CD4-positive, alpha-beta T cell treated with Interleukin-4 for 1 hour (primary cell): Measurements from ENCODE around the gene MAP7D2.

ENCODE experiments used
- DNase-seq, 2 donors: peaks; one replicate each; pipeline ENCODE4 v3.0.0-alpha.2; 2020 to 2022

Gene MAP7D2

GRCh38 chrX:20037186-20037585, 79.5 kb downstream of the MAP7D2 start:
- no peak for DNase-seq

- no peak for DNase-seq
Observed at GRCh38 chrX:20032201-20032600, 84.5 kb downstream of the MAP7D2 start.

GRCh38 chrX:20029728-20030127, 87.0 kb downstream of the MAP7D2 start:
- DNase-seq = no peak

DNA sequence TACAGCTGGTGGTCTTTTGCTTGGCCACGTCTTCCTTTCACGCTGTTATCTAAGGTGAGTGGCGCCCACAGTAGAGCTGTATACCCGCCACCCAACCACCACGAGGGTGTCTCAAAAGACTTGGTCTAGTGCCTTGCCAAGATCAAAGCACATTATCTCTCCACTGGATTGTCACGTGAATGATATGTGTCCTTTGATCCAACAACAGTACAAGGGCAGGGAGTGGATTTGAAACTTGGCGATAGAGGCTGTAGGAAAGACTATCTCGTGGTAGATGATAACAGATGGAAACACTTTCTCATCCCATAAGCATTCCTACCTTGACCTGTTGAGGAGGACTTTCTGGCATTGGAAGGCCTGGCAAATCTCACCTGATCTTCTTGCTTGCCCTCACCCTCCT, 88.1 kb downstream of the MAP7D2 start:
- no peak for DNase-seq

DNA sequence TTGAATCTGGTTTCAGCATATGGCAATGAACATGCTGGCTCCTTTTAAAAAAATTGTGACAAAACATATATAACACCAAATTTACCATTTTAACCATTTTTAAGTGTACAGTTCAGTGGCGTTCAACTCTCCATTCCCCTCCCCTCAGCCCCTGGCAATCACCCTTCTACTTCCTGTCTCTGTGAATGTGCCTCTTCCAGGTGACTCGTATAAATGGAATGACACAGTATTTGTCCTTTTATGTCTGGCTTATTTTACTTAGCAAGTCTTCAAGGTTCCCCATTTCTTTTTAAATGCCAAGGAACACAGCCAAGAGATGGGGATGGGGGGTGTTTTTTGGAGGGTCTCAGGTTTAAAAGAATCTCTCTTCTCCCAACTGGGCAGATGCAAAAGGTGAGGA, 90.4 kb downstream of the MAP7D2 start:
- DNase-seq = no peak

- no peak for DNase-seq
Observed at GRCh38 chrX:20019672-20020365, 96.9 kb downstream of the MAP7D2 start.

GRCh38 chrX:20016616-20016945, 100.1 kb downstream of the MAP7D2 start:
- DNase-seq = no peak

- DNase-seq = no peak
Observed at GRCh38 chrX:20015945-20016615, 100.6 kb downstream of the MAP7D2 start.

- no peak for DNase-seq
Observed at GRCh38 chrX:20015422-20015821, 101.3 kb downstream of the MAP7D2 start.

DNA sequence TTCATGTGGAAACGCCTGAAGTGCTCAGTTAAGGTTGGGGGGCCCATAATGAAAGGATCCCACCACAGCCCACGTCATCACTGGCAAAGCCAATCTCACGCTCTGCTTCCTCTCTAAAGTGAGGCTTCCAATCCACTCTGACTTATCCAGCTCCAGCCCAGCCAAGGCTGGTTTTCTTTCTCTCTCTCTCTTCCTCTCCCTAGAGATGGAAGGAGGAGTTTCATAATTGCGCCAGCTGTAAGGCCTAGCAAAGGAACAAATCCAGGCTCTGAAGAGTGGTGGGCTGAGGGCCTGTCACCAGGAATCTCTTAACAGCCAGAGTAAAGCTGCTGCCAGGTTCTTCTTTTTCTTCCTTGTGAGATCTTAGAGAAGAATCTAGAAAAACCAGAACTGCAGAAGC, 105.1 kb downstream of the MAP7D2 start:
- DNase-seq = no peak

DNA sequence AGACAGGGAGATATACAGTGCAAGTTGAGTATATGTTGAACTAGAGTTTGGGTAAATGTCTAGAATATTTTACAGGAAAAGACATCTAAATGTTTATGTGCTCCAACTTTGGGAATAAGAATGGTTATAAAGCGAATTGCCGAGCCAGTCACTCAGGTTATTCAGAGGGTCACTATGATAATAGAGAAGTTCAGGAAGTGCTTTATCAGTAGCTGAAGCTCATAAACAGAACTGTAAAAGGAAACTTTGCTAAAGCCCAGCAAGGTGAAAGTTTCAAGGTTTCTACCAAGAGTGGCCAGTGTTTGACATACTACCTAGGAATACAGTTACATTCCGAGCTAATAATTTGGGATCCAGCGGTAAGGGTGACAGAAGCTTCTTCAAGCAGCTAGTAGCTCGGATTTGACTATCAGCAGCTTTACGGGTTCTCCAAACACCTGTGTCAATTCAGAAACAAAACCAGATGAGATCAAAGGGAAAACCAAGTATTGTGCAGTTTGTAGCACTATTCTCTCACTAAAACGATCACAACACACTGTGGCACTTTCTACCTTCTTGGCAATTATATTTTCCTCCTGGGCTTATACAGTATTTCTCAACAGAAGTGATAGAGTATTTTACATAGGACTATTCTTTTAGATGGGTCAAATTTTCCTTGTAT, 108.6 kb downstream of the MAP7D2 start:
- no peak for DNase-seq

DNA sequence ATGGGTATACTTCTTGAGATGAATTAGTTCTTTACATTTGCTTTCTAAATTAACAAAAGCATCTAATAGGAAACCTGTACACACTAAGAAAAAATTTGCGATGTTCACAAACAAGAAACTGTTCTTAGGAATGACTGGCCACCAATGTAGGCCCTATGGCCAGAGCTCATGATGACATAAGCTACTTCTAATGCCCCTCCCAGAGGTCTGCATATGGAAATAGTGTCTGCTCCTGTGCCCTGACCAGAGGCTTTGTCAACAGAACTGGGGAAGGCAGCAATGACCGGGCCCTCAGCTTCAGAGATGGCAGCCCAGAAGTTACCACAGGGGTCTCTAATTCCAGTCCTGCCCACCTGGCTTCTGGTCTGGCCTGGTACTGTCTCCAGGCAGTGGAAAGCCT, 110.8 kb downstream of the MAP7D2 start:
- DNase-seq = no peak

GRCh38 chrX:20001588-20001987, 115.1 kb downstream of the MAP7D2 start:
- no peak for DNase-seq

DNA sequence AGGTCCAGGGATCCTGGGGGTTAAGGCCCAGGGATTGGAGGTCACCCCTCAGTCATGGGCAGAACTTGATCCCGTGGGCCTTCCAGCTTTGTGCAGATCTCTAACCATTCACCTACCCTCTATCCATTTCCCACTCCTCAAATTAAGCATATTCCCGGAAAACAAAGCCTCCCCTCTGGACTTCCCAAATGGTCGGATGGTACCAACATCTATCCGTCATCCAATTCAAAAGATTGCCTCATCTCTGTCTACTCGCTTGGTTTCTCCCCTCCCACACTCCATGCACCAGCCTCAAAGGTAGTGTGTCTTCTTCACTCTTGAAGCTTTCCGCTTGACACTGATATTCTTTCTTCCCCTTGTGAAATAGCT, 125.4 kb downstream of the MAP7D2 start:
- no peak for DNase-seq

DNA sequence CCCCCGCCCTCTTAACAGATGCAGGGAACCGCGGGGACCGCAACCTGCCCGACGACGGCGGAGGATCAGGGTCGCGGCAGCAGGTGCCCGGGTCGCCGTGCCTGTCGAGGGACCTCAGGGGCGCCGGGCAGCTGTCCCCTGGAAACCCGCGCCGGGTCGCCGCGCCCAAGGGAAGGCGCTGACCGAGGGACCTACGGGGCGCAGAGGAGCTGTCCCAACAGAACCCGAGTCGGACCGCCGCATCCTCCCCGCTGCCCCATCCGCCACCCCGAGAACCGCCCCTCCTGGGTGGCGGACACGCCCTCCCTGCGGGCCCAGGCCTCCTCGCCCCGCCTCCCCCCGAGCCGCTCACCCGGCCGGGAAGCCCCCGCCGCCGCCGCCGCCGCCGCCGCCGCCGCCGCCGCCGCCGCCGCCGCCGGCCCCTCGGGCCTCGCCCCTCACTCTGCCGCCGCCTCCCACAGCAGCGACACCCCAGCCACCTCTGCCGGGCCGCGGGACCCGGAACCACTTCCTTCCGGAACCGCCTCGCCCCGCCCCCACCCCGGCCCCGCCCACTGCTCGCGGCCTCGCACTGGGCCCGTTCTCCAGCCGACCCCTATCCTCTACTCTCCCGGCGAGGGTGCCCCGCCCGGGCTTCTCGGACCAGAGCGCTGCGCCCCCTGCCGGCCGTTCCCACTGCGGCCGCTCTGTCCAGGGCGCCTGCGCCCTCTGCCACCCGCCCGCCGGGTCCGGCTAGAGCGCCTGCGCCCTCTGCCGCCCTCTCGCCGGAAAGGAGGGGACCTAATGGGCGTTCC, 126.0 kb downstream of the MAP7D2 start, which contains the start of gene BCLAF3:
BCLAF3 (minus strand) TSS at position 506 of the 794 bp plus-strand sequence. CDS start 20,797 bp downstream, outside the sequence.
- DNase-seq = peak; percentile 90 to 92

GRCh38 chrX:19990151-19990555, 126.6 kb downstream of the MAP7D2 start:
- DNase-seq = peak in 1 of 2 donors; percentile 32

- no peak for DNase-seq
Observed at GRCh38 chrX:19987856-19988255, 128.9 kb downstream of the MAP7D2 start.

- DNase-seq = no peak
Observed at GRCh38 chrX:19986531-19986930, 130.2 kb downstream of the MAP7D2 start.

- DNase-seq = no peak
Observed at GRCh38 chrX:19981947-19982346, 134.8 kb downstream of the MAP7D2 start.

DNA sequence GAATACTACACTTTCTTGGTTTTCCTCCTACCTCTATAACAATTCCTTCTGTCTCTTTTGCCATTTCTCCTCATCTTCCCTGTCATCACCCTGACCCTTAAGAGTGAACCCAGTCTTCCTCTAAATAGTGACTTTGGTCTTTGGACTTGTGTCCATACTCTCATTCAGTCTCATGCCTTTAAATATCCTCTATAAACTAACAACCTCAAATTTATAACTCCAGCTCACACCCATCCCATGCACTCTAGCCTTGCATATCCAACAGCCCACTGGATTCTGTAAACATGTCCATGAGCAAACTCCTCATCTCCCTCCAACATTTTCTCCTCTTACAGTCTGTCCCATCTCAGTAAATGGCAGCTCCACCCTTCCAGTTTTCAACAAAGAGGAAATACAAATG, 140.9 kb downstream of the MAP7D2 start:
- no peak for DNase-seq

DNA sequence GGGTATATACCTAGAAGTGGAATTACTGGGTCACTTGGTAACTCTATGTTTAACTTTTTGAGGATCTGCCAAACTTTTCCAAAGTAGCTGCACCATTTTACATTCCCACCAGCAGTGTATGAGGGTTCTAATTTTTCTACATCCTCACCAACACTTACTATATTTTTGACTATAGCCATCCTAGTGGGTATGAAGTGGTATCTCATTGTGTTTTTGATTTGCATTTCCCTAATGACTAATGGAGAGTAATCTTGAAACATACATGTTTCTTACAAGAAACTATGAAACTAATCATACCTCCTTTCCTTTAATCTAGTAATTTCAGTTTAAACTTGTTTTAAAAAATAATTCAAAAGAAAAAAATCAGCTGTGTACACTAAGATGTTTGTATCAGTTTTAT, 143.7 kb downstream of the MAP7D2 start:
- no peak for DNase-seq

DNA sequence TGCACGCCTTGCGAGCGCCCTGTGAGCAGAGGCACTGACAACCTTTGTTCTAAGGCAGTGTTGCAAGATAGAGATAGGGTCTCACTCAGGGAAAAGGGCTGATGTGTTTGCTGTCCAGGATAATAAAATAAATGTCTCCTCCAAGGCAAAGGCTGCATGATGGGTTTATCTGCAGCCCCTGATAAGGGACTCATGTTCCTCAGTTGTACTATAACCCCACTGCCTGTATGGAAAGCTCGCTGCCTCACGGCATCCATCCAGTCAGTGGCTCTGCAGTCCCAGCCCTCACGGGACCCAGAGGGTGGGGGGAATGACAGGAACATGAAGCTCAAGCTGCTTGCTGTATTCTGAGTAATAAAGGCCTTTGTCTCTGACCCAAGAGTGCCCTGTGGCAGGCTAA, 148.4 kb downstream of the MAP7D2 start:
- DNase-seq = no peak

GRCh38 chrX:19966056-19966455, 150.7 kb downstream of the MAP7D2 start:
- no peak for DNase-seq
